Right atrium auricular region (tissue), 2 donors: Measurements from ENCODE around the gene IL22RA2. TPM values are rescaled to one million over a fixed set of nuclear protein-coding genes. Genes with fewer than 3 reads are reported as not detected.

Experiments used
- DNase-seq: peaks from one replicate; pipeline ENCODE4 v3.0.0-alpha.2; 2019; ENCODE audit warnings: low spot score
- H3K27ac ChIP-seq, 2 donors: fragments of 200-600 bp; sonication (generic); 1 replicate in 1 of 2; 2 replicates in 1 of 2; pipeline ENCODE4 v1.5.1; 2016 to 2019
- H3K27me3 ChIP-seq, 2 donors: fragments of 200-600 bp; sonication (generic); one replicate each; pipeline versions ENCODE4 v1.5.1 to v1.6.0; 2017 to 2019
- H3K36me3 ChIP-seq: fragments of 200-600 bp; sonication (generic); one replicate; pipeline ENCODE4 v1.5.1; 2016
- H3K4me1 ChIP-seq, 2 donors: fragments of 200-600 bp; sonication (generic); one replicate each; pipeline versions ENCODE4 v1.5.1 to v1.6.0; 2017 to 2019
- H3K4me3 ChIP-seq, 2 donors: fragments of 200-600 bp; sonication (generic); 1 replicate in 1 of 2; 2 replicates in 1 of 2; pipeline ENCODE4 v1.5.1; 2017 to 2019; ENCODE audit warnings: mild to moderate bottlenecking in 1 of 2, moderate library complexity in 1 of 2
- H3K9me3 ChIP-seq, 2 donors: fragments of 200-600 bp; sonication (generic); one replicate each; pipeline ENCODE4 v1.5.1; 2019
- CTCF ChIP-seq, 2 donors: fragments of 200-600 bp; sonication (generic); IDR thresholded peaks; one replicate each; pipeline ENCODE4 v1.5.1; 2019; ENCODE audit warnings: antibody characterized with exemption in 2 of 2
- total RNA-seq, 2 donors: library from RNA; depleted of rRNA; stranded (reverse); fragments of >200 nt; gene quantifications; one replicate each; pipeline ENCODE4 v1.1.0, GENCODE V29; 2016

IL22RA2 gene
- not detected for total RNA-seq

- Histone ChIP-seq H3K36me3 (no peaks in the 10 kb centered on the region), H3K27ac (peak within 1 kb of the TSS; percentile 69 to 83), H3K27me3 (no peaks in the 10 kb centered on the region), H3K9me3 (no peaks in the 10 kb centered on the region), H3K4me1 (no peaks in the 10 kb centered on the region), H3K4me3 (no peak within 1 kb of the TSS)
- no peak for TF ChIP-seq CTCF (IDR thresholded peaks at IDR 0.05)
- DNase-seq: no peak
Measured at GRCh38 chr6:137173501-137173900, at the start of gene IL22RA2. TSS of gene IL22RA2 (minus strand) at chr6:137173644. CDS start at chr6:137161749, 11,895 bp downstream.

- no peaks in the 10 kb centered on the region for H3K36me3 ChIP-seq
- H3K4me1 ChIP-seq: peaks cover 0 to 64% of the 10 kb centered on the region in 2 donors
- H3K9me3 ChIP-seq: no peaks in the 10 kb centered on the region
- no peak for TF ChIP-seq CTCF (IDR thresholded peaks at IDR 0.05)
- no peak for DNase-seq
- no peaks in the 10 kb centered on the region for H3K27me3 ChIP-seq
- H3K27ac ChIP-seq: peak overlapping the region; percentile 75 to 100
- H3K4me3 ChIP-seq: no peak overlapping the region
Measured at GRCh38 chr6:137222381-137222780, 48.9 kb upstream of the IL22RA2 start.

GRCh38 chr6:137219664-137220252 is 46.3 kb upstream of the IL22RA2 start:
- Histone ChIP-seq H3K27ac (peak overlapping the region; percentile 99 to 100), H3K4me1 (peaks cover 0 to 77% of the 10 kb centered on the region in 2 donors), H3K36me3 (no peaks in the 10 kb centered on the region), H3K4me3 (peak overlapping the region; percentile 95), H3K9me3 (no peaks in the 10 kb centered on the region), H3K27me3 (no peaks in the 10 kb centered on the region)
- DNase-seq: no peak
- no peak for TF ChIP-seq CTCF (IDR thresholded peaks at IDR 0.05)

GRCh38 chr6:137218917-137219663 is 45.6 kb upstream of the IL22RA2 start, which contains the start of gene IFNGR1:
TSS of gene IFNGR1 (minus strand) at chr6:137219385. CDS start at chr6:137219327, 58 bp downstream.
- no peaks in the 10 kb centered on the region for H3K27me3 ChIP-seq
- TF ChIP-seq CTCF (IDR thresholded peaks at IDR 0.05): no peak
- no peaks in the 10 kb centered on the region for H3K36me3 ChIP-seq
- peak; percentile 97 for DNase-seq
- H3K9me3 ChIP-seq: no peaks in the 10 kb centered on the region
- peak within 1 kb of the TSS; percentile 95 for H3K4me3 ChIP-seq
- peaks cover 0 to 79% of the 10 kb centered on the region in 2 donors for H3K4me1 ChIP-seq
- H3K27ac ChIP-seq: peak within 1 kb of the TSS; percentile 99 to 100

- Histone ChIP-seq H3K4me3 (peak overlapping the region; percentile 95), H3K27me3 (no peaks in the 10 kb centered on the region), H3K9me3 (no peaks in the 10 kb centered on the region), H3K4me1 (peaks cover 0 to 79% of the 10 kb centered on the region in 2 donors), H3K36me3 (no peaks in the 10 kb centered on the region), H3K27ac (peak overlapping the region; percentile 99 to 100)
- no peak for TF ChIP-seq CTCF (IDR thresholded peaks at IDR 0.05)
- DNase-seq: peak; percentile 77
Measured at GRCh38 chr6:137218473-137218916, 45.1 kb upstream of the IL22RA2 start.
